Activated CD4-positive, alpha-beta T cell treated with anti-CD3 and anti-CD28 coated beads for 36 hours (primary cell): ENCODE data around the gene ADAMTS2. TPM values are rescaled to one million over a fixed set of nuclear protein-coding genes. Genes with fewer than 3 reads are reported as not detected.

Experiments used
- ATAC-seq: fragments of 200-7000 bp; cut with Tn5 transposase; one replicate; pipeline ENCODE4 v1.10.0; 2021; ENCODE audit warnings: mild to moderate bottlenecking, moderate library complexity
- CTCF ChIA-PET: fragments of 350-600 bp; sonication (Branson Sonifier 250); formaldehyde crosslinking; loops from one replicate; lab custom pipeline; 2021; ENCODE audit warnings: antibody characterized with exemption; lab: Charles Lee
- POLR2A ChIA-PET: fragments of 350-600 bp; sonication (Branson Sonifier 250); formaldehyde crosslinking; loops from one replicate; lab custom pipeline; 2021; ENCODE audit warnings: antibody characterized with exemption, inconsistent platforms; lab: Charles Lee
- DNase-seq: peaks from one replicate; pipeline ENCODE4 v3.0.0-alpha.2; 2020
- H3K27ac Mint-ChIP-seq: one replicate; pipeline ENCODE4 v1.8.0; 2021; ENCODE audit warnings: mixed read lengths
- H3K27me3 Mint-ChIP-seq: one replicate; pipeline ENCODE4 v1.8.0; 2021; ENCODE audit warnings: mixed read lengths
- H3K36me3 Mint-ChIP-seq: one replicate; pipeline ENCODE4 v1.8.0; 2021; ENCODE audit warnings: low read depth, mixed read lengths
- H3K4me1 Mint-ChIP-seq: one replicate; pipeline ENCODE4 v1.8.0; 2021; ENCODE audit warnings: mixed read lengths
- H3K4me3 Mint-ChIP-seq: one replicate; pipeline ENCODE4 v1.8.0; 2021; ENCODE audit warnings: mild to moderate bottlenecking, moderate library complexity, mixed read lengths
- H3K9me3 Mint-ChIP-seq: one replicate; pipeline ENCODE4 v1.8.0; 2021; ENCODE audit warnings: low read depth, mixed read lengths
- intact Hi-C, 2 experiments: fragments of 100-400 bp; cut with DNase I in 1 of 2; cut with micrococcal nuclease in 1 of 2; formaldehyde crosslinking; loops; one replicate each; pipeline versions ENCODE4 v1.14.2 to v1.15.1; 2022 to 2024; cut with DNase I, micrococcal nuclease
- total RNA-seq, 2 experiments: library from RNA; stranded (reverse); gene quantifications; one replicate each; pipeline ENCODE4 v1.2.3, GENCODE V29; 2021

The ADAMTS2 gene
- total RNA-seq, 2 experiments from 2014 or later: not detected

GRCh38 chr5:179303451-179304200, 41.6 kb downstream of the ADAMTS2 start:
- Mint-ChIP-seq H3K4me1 (no peaks in the 10 kb centered on the region), H3K4me3 (no peak overlapping the region), H3K27ac (no peak overlapping the region), H3K27me3 (no peaks in the 10 kb centered on the region), H3K9me3 (peaks cover 16% of the 10 kb centered on the region), H3K36me3 (no peaks in the 10 kb centered on the region)
- CTCF ChIA-PET: no interaction called here
- DNase-seq: no peak
- intact Hi-C loops: no loop called here
- POLR2A ChIA-PET: no interaction called here
- ATAC-seq: no peak

GRCh38 chr5:179302499-179303185, 42.6 kb downstream of the ADAMTS2 start:
- Mint-ChIP-seq H3K4me1 (no peaks in the 10 kb centered on the region), H3K9me3 (peaks cover 16% of the 10 kb centered on the region), H3K27me3 (no peaks in the 10 kb centered on the region), H3K27ac (no peak overlapping the region), H3K4me3 (no peak overlapping the region), H3K36me3 (no peaks in the 10 kb centered on the region)
- ChIA-PET POLR2A (no interaction called here), CTCF (no interaction called here)
- ATAC-seq (no peak), DNase-seq (no peak)
- intact Hi-C loops: no loop called here

DNA sequence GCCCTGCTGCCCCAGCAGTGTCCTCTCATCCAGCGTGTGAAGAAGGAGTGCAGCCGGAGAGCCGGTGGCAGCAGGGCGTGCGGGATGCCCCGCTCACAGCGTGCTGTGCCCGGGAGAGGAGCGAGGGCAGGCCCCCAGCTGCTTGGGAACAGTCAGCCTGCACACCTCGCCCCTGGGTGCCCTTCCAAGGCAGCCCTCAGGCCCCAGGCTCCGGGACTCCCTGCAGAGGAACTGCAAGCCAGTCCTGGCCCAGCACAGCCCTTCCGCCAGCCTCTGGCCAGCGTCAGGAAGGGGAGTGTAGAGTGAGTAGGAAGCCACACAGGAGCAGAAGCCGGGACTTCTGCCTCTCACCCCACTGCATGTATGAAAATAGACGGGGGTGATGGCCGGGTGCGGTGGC, 43.5 kb downstream of the ADAMTS2 start:
- no peak overlapping the region for H3K27ac Mint-ChIP-seq
- ChIA-PET POLR2A (no interaction called here), CTCF (no interaction called here)
- no peaks in the 10 kb centered on the region for H3K27me3 Mint-ChIP-seq
- peaks cover 16% of the 10 kb centered on the region for H3K9me3 Mint-ChIP-seq
- H3K4me1 Mint-ChIP-seq: no peaks in the 10 kb centered on the region
- ATAC-seq (no peak), DNase-seq (no peak)
- no peaks in the 10 kb centered on the region for H3K36me3 Mint-ChIP-seq
- H3K4me3 Mint-ChIP-seq: no peak overlapping the region
- intact Hi-C loops: no loop called here

DNA sequence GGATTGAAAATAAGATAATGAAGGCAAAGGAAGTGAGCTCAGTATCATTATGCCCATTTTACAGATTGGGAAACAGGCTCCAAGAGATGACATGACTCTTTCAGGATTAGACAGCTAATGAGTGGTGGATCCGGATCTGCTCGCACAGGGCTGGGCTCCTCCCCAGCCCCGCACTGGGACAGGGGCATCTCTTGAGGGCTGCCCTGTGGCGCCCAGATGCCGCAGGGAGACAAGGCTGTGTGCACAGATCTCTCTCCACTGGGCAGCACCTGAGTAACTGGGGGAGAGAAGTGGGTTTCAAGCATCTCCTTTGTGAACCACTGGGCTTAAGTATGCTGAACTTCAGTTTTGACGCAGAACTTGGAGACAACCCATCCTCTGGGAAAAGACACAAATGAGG, 43.9 kb downstream of the ADAMTS2 start:
- H3K9me3 Mint-ChIP-seq: peaks cover 15% of the 10 kb centered on the region
- H3K4me3 Mint-ChIP-seq: no peak overlapping the region
- DNase-seq (no peak), ATAC-seq (no peak)
- H3K36me3 Mint-ChIP-seq: no peaks in the 10 kb centered on the region
- CTCF ChIA-PET: no interaction called here
- H3K4me1 Mint-ChIP-seq: no peaks in the 10 kb centered on the region
- no peak overlapping the region for H3K27ac Mint-ChIP-seq
- no peaks in the 10 kb centered on the region for H3K27me3 Mint-ChIP-seq
- intact Hi-C loops: no loop called here
- POLR2A ChIA-PET: no interaction called here

DNA sequence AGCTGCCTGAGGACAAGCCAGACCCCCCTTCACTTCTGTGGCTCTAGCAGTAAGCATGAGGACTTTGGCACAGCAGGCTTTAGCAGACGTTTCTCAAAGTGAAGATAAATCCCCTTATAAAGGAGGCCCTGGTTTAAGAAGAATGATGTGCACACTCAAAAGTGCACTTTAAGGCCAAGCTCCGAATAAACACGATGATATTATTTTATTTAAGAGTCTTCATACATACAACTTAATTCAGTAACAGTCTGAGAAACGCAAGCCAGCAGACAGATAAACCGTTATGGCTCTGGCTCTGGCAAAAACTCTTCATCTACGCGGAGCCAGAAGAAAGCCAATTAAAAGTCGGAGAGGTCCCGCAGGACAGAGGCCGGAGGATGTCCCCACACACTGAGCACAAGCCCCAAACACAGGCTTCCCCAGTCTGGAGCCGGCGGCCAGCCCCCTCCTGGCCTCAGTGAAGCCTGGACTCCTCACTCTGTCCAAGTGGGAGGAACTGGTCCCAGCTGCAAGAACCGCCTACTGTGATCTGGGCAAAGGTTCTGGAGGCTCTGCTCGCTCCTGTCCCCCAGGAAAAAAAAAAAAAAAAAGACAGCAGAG, 44.6 kb downstream of the ADAMTS2 start:
- no peak overlapping the region for H3K27ac Mint-ChIP-seq
- DNase-seq: no peak
- ATAC-seq: no peak
- ChIA-PET POLR2A (no interaction called here), CTCF (no interaction called here)
- intact Hi-C loops: no loop called here
- H3K4me3 Mint-ChIP-seq: no peak overlapping the region
- H3K36me3 Mint-ChIP-seq: no peaks in the 10 kb centered on the region
- H3K27me3 Mint-ChIP-seq: no peaks in the 10 kb centered on the region
- no peaks in the 10 kb centered on the region for H3K4me1 Mint-ChIP-seq
- peaks cover 13% of the 10 kb centered on the region for H3K9me3 Mint-ChIP-seq

DNA sequence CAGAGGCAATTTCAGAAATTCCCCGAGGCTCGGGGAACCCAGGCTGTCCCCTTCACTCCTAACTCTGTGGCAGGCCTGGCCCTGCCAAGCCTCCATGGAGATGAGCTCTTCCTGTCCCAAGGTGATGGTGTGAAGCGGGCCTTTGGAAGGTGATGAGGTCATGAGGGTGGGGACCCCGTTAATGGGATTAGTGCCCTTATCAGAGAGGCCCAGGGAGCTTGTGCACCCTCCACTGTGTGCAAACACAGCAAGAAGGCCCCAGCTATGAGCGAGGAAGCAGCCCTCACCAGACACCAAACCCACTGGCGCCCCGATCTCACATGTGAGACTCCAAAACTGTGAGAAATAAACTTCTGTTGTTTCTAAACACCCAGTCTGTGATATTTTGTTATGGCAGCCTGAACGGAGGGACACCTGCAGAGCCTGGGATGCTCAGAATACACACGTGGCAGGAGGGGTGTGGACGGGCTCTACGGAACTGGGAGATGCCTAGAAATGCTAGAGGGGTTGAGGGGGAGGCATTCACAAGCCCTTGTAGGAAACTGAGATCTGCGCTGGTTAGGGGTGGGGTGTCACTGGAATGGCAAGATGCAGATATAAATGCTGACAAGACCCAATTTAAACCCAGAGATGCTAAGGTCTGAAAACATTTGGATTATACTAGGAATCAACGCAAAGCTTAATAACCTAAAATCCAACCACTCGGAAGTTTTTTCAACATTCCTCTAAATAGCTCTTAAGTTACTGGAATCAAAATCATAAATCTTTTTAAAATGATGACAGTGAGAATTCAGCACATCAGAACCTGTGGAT, 46.9 kb downstream of the ADAMTS2 start:
- ChIA-PET CTCF (no interaction called here), POLR2A (interaction anchor here (0.7 kb wide), 1 partner anchor 174 kb away, joined by 4 read pairs; no protein-coding TSS in a partner anchor)
- Mint-ChIP-seq H3K27me3 (no peaks in the 10 kb centered on the region), H3K36me3 (no peaks in the 10 kb centered on the region), H3K9me3 (no peaks in the 10 kb centered on the region), H3K27ac (no peak overlapping the region), H3K4me1 (no peaks in the 10 kb centered on the region), H3K4me3 (no peak overlapping the region)
- DNase-seq: no peak
- ATAC-seq: no peak
- intact Hi-C loops: no loop called here

DNA sequence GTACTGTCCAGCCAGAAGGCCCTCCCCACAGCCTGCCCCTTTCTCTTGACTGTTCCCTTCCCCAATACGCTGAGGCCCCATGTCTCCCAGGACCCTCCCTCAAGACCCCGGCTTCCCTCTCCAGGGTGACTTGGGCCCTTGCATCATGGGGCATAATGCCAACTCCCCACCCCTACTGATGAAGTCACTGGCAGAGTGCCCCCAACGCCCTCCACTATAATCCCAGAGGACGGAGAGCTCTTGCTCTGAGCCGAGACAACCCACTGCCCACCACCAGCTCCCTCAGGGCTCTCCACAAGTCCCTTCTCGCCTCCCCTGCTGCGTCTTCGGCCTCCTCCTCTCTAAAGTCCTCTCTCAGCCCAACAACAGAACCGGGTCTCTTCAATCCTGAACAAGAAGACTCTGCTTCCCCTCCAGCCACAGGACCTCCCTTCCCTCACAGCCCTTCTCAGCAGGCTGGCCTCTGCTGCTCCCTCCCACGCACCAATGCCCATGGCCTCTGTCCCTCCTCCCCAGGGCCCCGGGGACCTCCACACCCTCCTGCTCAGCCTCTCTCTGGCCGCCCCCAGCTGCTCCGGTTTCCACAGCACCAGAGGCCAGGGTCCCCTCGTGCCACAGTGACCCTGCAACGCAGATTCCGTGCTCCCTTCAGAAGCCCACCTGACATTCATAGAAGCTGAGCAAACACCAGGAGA, 47.6 kb downstream of the ADAMTS2 start:
- H3K4me1 Mint-ChIP-seq: no peaks in the 10 kb centered on the region
- CTCF ChIA-PET: interaction anchor here (0.8 kb wide), 1 partner anchor 123 kb away, joined by 3 read pairs; no protein-coding TSS in a partner anchor

GRCh38 chr5:179297026-179297425, 48.2 kb downstream of the ADAMTS2 start:
- ChIA-PET POLR2A (no interaction called here), CTCF (interaction anchor here (0.8 kb wide), 1 partner anchor 124 kb away, joined by 3 read pairs; no protein-coding TSS in a partner anchor)
- H3K4me1 Mint-ChIP-seq: no peaks in the 10 kb centered on the region
- H3K27me3 Mint-ChIP-seq: no peaks in the 10 kb centered on the region
- intact Hi-C loops: no loop called here
- no peaks in the 10 kb centered on the region for H3K36me3 Mint-ChIP-seq
- ATAC-seq: no peak
- H3K9me3 Mint-ChIP-seq: no peaks in the 10 kb centered on the region
- DNase-seq: no peak
- no peak overlapping the region for H3K27ac Mint-ChIP-seq
- no peak overlapping the region for H3K4me3 Mint-ChIP-seq

More for the DNA sequence above, 47.6 kb downstream of the ADAMTS2 start:
- DNase-seq: no peak
- Mint-ChIP-seq H3K27ac (no peak overlapping the region), H3K4me3 (no peak overlapping the region), H3K27me3 (no peaks in the 10 kb centered on the region), H3K9me3 (no peaks in the 10 kb centered on the region), H3K36me3 (no peaks in the 10 kb centered on the region)
- POLR2A ChIA-PET: no interaction called here
- ATAC-seq: no peak
- intact Hi-C loops: no loop called here

GRCh38 chr5:179296150-179296821, 49.0 kb downstream of the ADAMTS2 start:
- Mint-ChIP-seq H3K36me3 (no peaks in the 10 kb centered on the region), H3K4me3 (no peak overlapping the region), H3K27ac (no peak overlapping the region), H3K9me3 (no peaks in the 10 kb centered on the region), H3K27me3 (no peaks in the 10 kb centered on the region), H3K4me1 (no peaks in the 10 kb centered on the region)
- intact Hi-C loops: no loop called here
- POLR2A ChIA-PET: no interaction called here
- ATAC-seq (no peak), DNase-seq (no peak)
- CTCF ChIA-PET: no interaction called here

GRCh38 chr5:179295778-179296149, 49.5 kb downstream of the ADAMTS2 start:
- ChIA-PET CTCF (no interaction called here), POLR2A (no interaction called here)
- ATAC-seq (no peak), DNase-seq (no peak)
- Mint-ChIP-seq H3K4me1 (no peaks in the 10 kb centered on the region), H3K27me3 (no peaks in the 10 kb centered on the region), H3K9me3 (no peaks in the 10 kb centered on the region), H3K4me3 (no peak overlapping the region), H3K27ac (no peak overlapping the region), H3K36me3 (no peaks in the 10 kb centered on the region)
- intact Hi-C loops: no loop called here
